Sciatic nerve (tissue), 2 donors: ENCODE data around the gene SDK2. TPM values are rescaled to one million over a fixed set of nuclear protein-coding genes. Genes with fewer than 3 reads are reported as not detected.

Experiments
- ATAC-seq: fragments of 200-7000 bp; cut with Tn5 transposase; one replicate; pipeline ENCODE4 v1.9.1; 2020; ENCODE audit warnings: mild to moderate bottlenecking, moderate library complexity
- DNase-seq: peaks from one replicate; pipeline ENCODE4 v3.0.0-alpha.2; 2020; ENCODE audit warnings: low spot score
- intact Hi-C: fragments of 100-400 bp; cut with DNase I; formaldehyde crosslinking; loops from one replicate; pipeline ENCODE4 v1.14.2; 2022
- total RNA-seq: library from RNA; stranded (reverse); fragmentation: NEBNext Ultra II Directional; extraction: Animal tissue kit (Norgen Biotek cat#: 25700); gene quantifications from one replicate; pipeline ENCODE4 v1.2.1, GENCODE V29; 2021
- donor health status: DM: no; HTN: no; CAD: no.
- donor health status: DM: no; HTN: no; CAD: no.

SDK2 gene
- total RNA-seq, 1 donor from 2014 or later: 10.8 TPM

GRCh38 chr17:73620414-73620813, 23.8 kb downstream of the SDK2 start:
- intact Hi-C loops: no loop called here
- no peak for ATAC-seq
- no peak for DNase-seq

GRCh38 chr17:73617501-73617900, 26.7 kb downstream of the SDK2 start:
- intact Hi-C loops: no loop called here
- DNase-seq (no peak), ATAC-seq (no peak)

GRCh38 chr17:73616873-73617404, 27.3 kb downstream of the SDK2 start:
- intact Hi-C loops: no loop called here

GRCh38 chr17:73616120-73616872, 27.9 kb downstream of the SDK2 start:
- intact Hi-C loops: no loop called here
- DNase-seq: no peak

More at GRCh38 chr17:73616873-73617404, 27.3 kb downstream of the SDK2 start:
- DNase-seq (no peak), ATAC-seq (no peak)

GRCh38 chr17:73614256-73614655, 30.0 kb downstream of the SDK2 start:
- DNase-seq (no peak), ATAC-seq (no peak)
- intact Hi-C loops: no loop called here

More at GRCh38 chr17:73616120-73616872, 27.9 kb downstream of the SDK2 start:
- ATAC-seq: no peak

GRCh38 chr17:73613271-73614233, 30.7 kb downstream of the SDK2 start:
- DNase-seq: no peak
- ATAC-seq: peak; percentile 66
- intact Hi-C loops: no loop called here

- no peak for ATAC-seq
- DNase-seq: no peak
- intact Hi-C loops: no loop called here
Measured at GRCh38 chr17:73612031-73612472, 32.2 kb downstream of the SDK2 start.

GRCh38 chr17:73611630-73612029, 32.6 kb downstream of the SDK2 start:
- intact Hi-C loops: no loop called here
- ATAC-seq: no peak
- DNase-seq: no peak

GRCh38 chr17:73610331-73610911, 33.8 kb downstream of the SDK2 start:
- intact Hi-C loops: no loop called here
- no peak for ATAC-seq
- no peak for DNase-seq

- no peak for DNase-seq
- no peak for ATAC-seq
- intact Hi-C loops: no loop called here
Measured at GRCh38 chr17:73609758-73610157, 34.5 kb downstream of the SDK2 start.

- ATAC-seq: no peak
- DNase-seq: no peak
- intact Hi-C loops: no loop called here
Measured at GRCh38 chr17:73609060-73609459, 35.2 kb downstream of the SDK2 start.

- DNase-seq: no peak
- intact Hi-C loops: no loop called here
- no peak for ATAC-seq
Measured at GRCh38 chr17:73605444-73605843, 38.8 kb downstream of the SDK2 start.

GRCh38 chr17:73604476-73604875, 39.8 kb downstream of the SDK2 start:
- DNase-seq: no peak
- intact Hi-C loops: no loop called here
- ATAC-seq: no peak

- intact Hi-C loops: no loop called here
Measured at GRCh38 chr17:73603971-73604370, 40.3 kb downstream of the SDK2 start.

GRCh38 chr17:73600103-73600871, 44.0 kb downstream of the SDK2 start:
- ATAC-seq (peak; percentile 87), DNase-seq (no peak)
- intact Hi-C loops: no loop called here

More at GRCh38 chr17:73603971-73604370, 40.3 kb downstream of the SDK2 start:
- no peak for DNase-seq
- no peak for ATAC-seq

GRCh38 chr17:73599599-73599998, 44.6 kb downstream of the SDK2 start:
- no peak for DNase-seq
- no peak for ATAC-seq
- intact Hi-C loops: no loop called here

- ATAC-seq: no peak
- intact Hi-C loops: no loop called here
Measured at GRCh38 chr17:73598212-73598611, 46.0 kb downstream of the SDK2 start.

GRCh38 chr17:73595931-73596330, 48.3 kb downstream of the SDK2 start:
- no peak for ATAC-seq
- DNase-seq: no peak
- intact Hi-C loops: no loop called here

More at GRCh38 chr17:73598212-73598611, 46.0 kb downstream of the SDK2 start:
- DNase-seq: no peak
